H1 (cell line): ENCODE measurements around the gene FRRS1L. TPM values are rescaled to one million over a fixed set of nuclear protein-coding genes. Genes with fewer than 3 reads are reported as not detected.

ENCODE experiments used
- CTCF ChIA-PET: fragments of 300-600 bp; sonication (Branson Sonifier 250); formaldehyde crosslinking; loops from one replicate; lab custom pipeline; 2021; ENCODE audit not compliant: partially characterized antibody; lab: Charles Lee
- POLR2A ChIA-PET: fragments of 300-600 bp; sonication (Branson Sonifier 250); formaldehyde crosslinking; loops from one replicate; lab custom pipeline; 2021; ENCODE audit warnings: inconsistent platforms; ENCODE audit not compliant: partially characterized antibody; lab: Charles Lee
- DNase-seq, 2 experiments: peaks; one replicate each; pipeline versions ENCODE4 v3.0.0 to v3.0.0-alpha.2; 2010 to 2022; ENCODE audit warnings: low spot score in 2 of 2, low read depth in 1 of 2, mixed read lengths in 1 of 2
- FAIRE-seq: peaks from 2 replicates; lab custom pipeline; 2011; peaks lifted over from hg19 to GRCh38; lab: Jason Lieb, UNC
- H2AFZ ChIP-seq: 2 replicates; pipeline ENCODE4 v1.8.1; 2012; ENCODE audit warnings: low read length, inconsistent platforms
- H2AK5ac ChIP-seq: 2 replicates; pipeline ENCODE4 v1.6.1; 2013; ENCODE audit warnings: low read depth, low read length
- H2BK120ac ChIP-seq: replicated peaks from 2 replicates; pipeline ENCODE3; 2013; ENCODE audit warnings: low read depth, low read length, inconsistent platforms
- H2BK12ac ChIP-seq: 2 replicates; pipeline ENCODE4 v1.6.1; 2013; ENCODE audit warnings: low read depth, low read length
- H2BK15ac ChIP-seq: 2 replicates; pipeline ENCODE4 v1.6.1; 2013; ENCODE audit warnings: low read length
- H2BK20ac ChIP-seq: 2 replicates; pipeline ENCODE4 v1.6.1; 2013; ENCODE audit warnings: low read length
- H2BK5ac ChIP-seq: 2 replicates; pipeline ENCODE4 v1.6.1; 2013; ENCODE audit warnings: low read depth, low read length
- H3K14ac ChIP-seq: 2 replicates; pipeline ENCODE4 v1.6.1; 2013; ENCODE audit warnings: inconsistent platforms; ENCODE audit not compliant: insufficient read length
- H3K18ac ChIP-seq: 2 replicates; pipeline ENCODE4 v1.6.1; 2013; ENCODE audit warnings: low read length; ENCODE audit errors: extremely low read depth
- H3K23ac ChIP-seq: 2 replicates; pipeline ENCODE4 v1.6.1; 2013; ENCODE audit warnings: inconsistent platforms; ENCODE audit not compliant: insufficient read length
- H3K23me2 ChIP-seq: 2 replicates; pipeline ENCODE4 v1.6.1; 2013; ENCODE audit warnings: low read depth, low read length
- H3K27ac ChIP-seq: 2 replicates; pipeline ENCODE4 v1.6.1; 2011; ENCODE audit warnings: low read depth, low read length, inconsistent platforms
- H3K27me3 ChIP-seq, 4 experiments: replicated peaks in 1 of 4; 1 replicate in 1 of 4; 2 replicates in 3 of 4; pipeline versions ENCODE4 v1.6.1 to v1.8.1; 2011 to 2013; ENCODE audit warnings: low read length in 3 of 4, mild to moderate bottlenecking in 3 of 4, inconsistent platforms in 2 of 4, mixed read lengths in 2 of 4, moderate library complexity in 1 of 4; ENCODE audit not compliant: control insufficient read depth in 3 of 4, insufficient read depth in 3 of 4; ENCODE audit errors: extremely low read depth in 1 of 4
- H3K36me3 ChIP-seq, 4 experiments: 2 replicates each; pipeline versions ENCODE4 v1.6.1 to v1.8.1; 2011 to 2013; ENCODE audit warnings: mild to moderate bottlenecking in 4 of 4, low read length in 3 of 4, moderate library complexity in 2 of 4, control low read depth in 1 of 4, inconsistent platforms in 1 of 4; ENCODE audit not compliant: insufficient read depth in 4 of 4, control insufficient read depth in 2 of 4
- H3K4ac ChIP-seq: replicated peaks from 2 replicates; pipeline ENCODE3; 2013; ENCODE audit warnings: low read length, low read depth, mixed read lengths, inconsistent platforms; ENCODE audit not compliant: insufficient read length
- H3K4me1 ChIP-seq, 4 experiments: replicated peaks in 1 of 4; 1 replicate in 1 of 4; 2 replicates in 3 of 4; pipeline versions ENCODE4 v1.6.1 to v1.8.1; 2011 to 2013; ENCODE audit warnings: low read length in 3 of 4, inconsistent platforms in 2 of 4, mixed read lengths in 1 of 4; ENCODE audit not compliant: insufficient read depth in 4 of 4, control insufficient read depth in 3 of 4
- H3K4me2 ChIP-seq, 2 experiments: 2 replicates each; pipeline versions ENCODE4 v1.6.1 to v1.8.1; 2011 to 2013; ENCODE audit warnings: low read depth in 2 of 2, low read length in 2 of 2, control low read depth in 1 of 2, inconsistent platforms in 1 of 2, mild to moderate bottlenecking in 1 of 2; ENCODE audit not compliant: insufficient read depth in 1 of 2
- H3K4me3 ChIP-seq, 4 experiments: fragments of 200-600, 300-600 bp in 1 of 4; sonication (generic), shearing (Covaris generic), sonication (Bioruptor Twin) in 1 of 4; 2 replicates each; pipeline versions ENCODE4 v1.5.1 to v1.8.1; 2011 to 2016; ENCODE audit warnings: low read length in 4 of 4, low read depth in 3 of 4, control low read depth in 2 of 4, inconsistent platforms in 2 of 4, mild to moderate bottlenecking in 2 of 4, mixed read lengths in 1 of 4, moderate library complexity in 1 of 4; ENCODE audit not compliant: insufficient read depth in 2 of 4; ENCODE audit errors: extremely low read depth in 1 of 4
- H3K56ac ChIP-seq: replicated peaks from 2 replicates; pipeline ENCODE3; 2013; ENCODE audit warnings: low read depth, mild to moderate bottlenecking, mixed read lengths, low read length, inconsistent platforms; ENCODE audit not compliant: insufficient read length
- H3K79me1 ChIP-seq: 2 replicates; pipeline ENCODE4 v1.6.1; 2013; ENCODE audit warnings: low read depth, low read length, control low read depth
- H3K79me2 ChIP-seq, 2 experiments: 2 replicates each; pipeline versions ENCODE4 v1.6.1 to v1.8.1; 2012 to 2013; ENCODE audit warnings: low read length in 2 of 2, mild to moderate bottlenecking in 2 of 2, inconsistent platforms in 1 of 2; ENCODE audit not compliant: insufficient read depth in 2 of 2, control insufficient read depth in 1 of 2
- H3K9ac ChIP-seq, 4 experiments: replicated peaks in 1 of 4; 1 replicate in 1 of 4; 2 replicates in 3 of 4; pipeline versions ENCODE4 v1.6.1 to v1.8.1; 2011 to 2013; ENCODE audit warnings: low read depth in 3 of 4, low read length in 3 of 4, control low read depth in 2 of 4, mild to moderate bottlenecking in 2 of 4, moderate library complexity in 2 of 4, inconsistent platforms in 1 of 4; ENCODE audit errors: extremely low read depth in 1 of 4
- H3K9me3 ChIP-seq, 2 experiments: 2 replicates each; pipeline versions ENCODE4 v1.6.1 to v1.8.1; 2012 to 2013; ENCODE audit warnings: mild to moderate bottlenecking in 2 of 2, moderate library complexity in 2 of 2, control low read depth in 1 of 2, inconsistent platforms in 1 of 2, low read depth in 1 of 2, low read length in 1 of 2, mixed read lengths in 1 of 2; ENCODE audit not compliant: insufficient read depth in 2 of 2
- H4K20me1 ChIP-seq, 2 experiments: replicated peaks in 1 of 2; 2 replicates each; pipeline versions ENCODE3 to v1.8.1; 2011 to 2013; ENCODE audit warnings: inconsistent platforms in 2 of 2, low read length in 2 of 2, mild to moderate bottlenecking in 1 of 2; ENCODE audit not compliant: insufficient read depth in 2 of 2, control insufficient read depth in 1 of 2
- H4K5ac ChIP-seq: 2 replicates; pipeline ENCODE4 v1.6.1; 2013; ENCODE audit warnings: low read length, low read depth, mixed read lengths, inconsistent platforms; ENCODE audit not compliant: insufficient read length
- H4K8ac ChIP-seq: 2 replicates; pipeline ENCODE4 v1.8.0; 2013; ENCODE audit warnings: mild to moderate bottlenecking, moderate library complexity, low read length, inconsistent platforms; ENCODE audit not compliant: insufficient read depth; ENCODE audit errors: extremely low read depth
- H4K91ac ChIP-seq: replicated peaks from 2 replicates; pipeline ENCODE3; 2013; ENCODE audit warnings: low read length, mixed read lengths, inconsistent platforms; ENCODE audit not compliant: insufficient read length
- BRCA1 ChIP-seq: IDR thresholded peaks from 2 replicates; pipeline ENCODE4 v1.6.1; 2012; ENCODE audit warnings: low read depth, low read length, improper control_type of control experiment
- CBX5 ChIP-seq: fragments of 300-800, 300-1000 bp; sonication (generic); IDR thresholded peaks from 2 replicates; pipeline ENCODE4 v1.7.1; 2016; ENCODE audit warnings: antibody characterized with exemption, low read length, low read depth
- CBX8 ChIP-seq: fragments of 300-800, 300-1000 bp; sonication (generic); IDR thresholded peaks from 2 replicates; pipeline ENCODE4 v1.7.1; 2016; ENCODE audit warnings: low read depth, low read length, borderline replicate concordance
- POLR2A ChIP-seq, 2 experiments: IDR thresholded peaks; 1 replicate in 1 of 2; 2 replicates in 1 of 2; pipeline ENCODE4 v1.6.1; 2011; ENCODE audit warnings: low read depth in 2 of 2, low read length in 2 of 2, mild to moderate bottlenecking in 2 of 2; ENCODE audit errors: control extremely low read depth in 1 of 2
- POLR2AphosphoS5 ChIP-seq: IDR thresholded peaks from 2 replicates; pipeline ENCODE4 v1.6.1; 2011; ENCODE audit warnings: low read depth, low read length
- SIRT6 ChIP-seq: IDR thresholded peaks from one replicate; pipeline ENCODE4 v1.7.1; 2012; ENCODE audit warnings: low read length, inconsistent platforms
- SP1 ChIP-seq: IDR thresholded peaks from 2 replicates; pipeline ENCODE4 v1.6.1; 2011; ENCODE audit warnings: low read depth, low read length
- WGBS, 2 experiments: shearing (Covaris generic) in 1 of 2; methylation state at CpG; one replicate each; pipeline versions ENCODE4 v1.1.6 to v1.1.7; 2013 to 2015; ENCODE audit warnings: low lambda C conversion rate in 2 of 2, mixed read lengths in 2 of 2, inconsistent platforms in 1 of 2, low coverage in 1 of 2, missing lambda C conversion rate in 1 of 2; ENCODE audit not compliant: insufficient replicate concordance in 2 of 2, insufficient coverage in 1 of 2, insufficient read length in 1 of 2; ENCODE audit errors: extremely low coverage in 1 of 2, missing lambda C conversion rate in 1 of 2; 5-methylcytosine and 5-hydroxymethylcytosine counted together
- polyA plus RNA-seq, 7 experiments: library from polyadenylated mRNA; depleted of rRNA in 3 of 7; stranded (reverse) in 5 of 7; unstranded in 2 of 7; fragments of >200 nt in 5 of 7; fragments of 200-250 nt in 2 of 7; gene quantifications; 1 replicate in 5 of 7; 2 replicates in 1 of 7; 4 replicates in 1 of 7; pipeline versions ENCODE4 v1.2.1 to v1.2.3, GENCODE V29; 2011 to 2013; ENCODE audit warnings: missing spikeins in 2 of 7, mixed read lengths in 2 of 7
- total RNA-seq: library from RNA; stranded (reverse); fragmentation: NEBNext Ultra II Directional; extraction: Animal tissue kit (Norgen Biotek cat#: 25700); gene quantifications from 2 replicates; pipeline ENCODE4 v1.2.1, GENCODE V29; 2021
- TF ChIP-seq, protein P1 (sequence below): IDR thresholded peaks from 2 replicates; pipeline ENCODE4 v1.6.1; 2011; ENCODE audit warnings: low read length, improper control_type of control experiment

FRRS1L gene
- total and polyA plus RNA-seq, 2 of the 8 experiments (the other 6 are each of a cell fraction or from before 2014, with no cell fraction given) = 1.0 to 2.2 TPM

- H3K9ac ChIP-seq = no peak overlapping the region
- H3K4me3 ChIP-seq = no peak overlapping the region
- no peak overlapping the region for H3K4ac ChIP-seq
- H2AFZ ChIP-seq = no peak overlapping the region
- H3K14ac ChIP-seq = no peak overlapping the region
- peaks cover 3% of the 10 kb centered on the region for H3K79me1 ChIP-seq
- no peak overlapping the region for H3K4me2 ChIP-seq
- no peak overlapping the region for H2AK5ac ChIP-seq
- FAIRE-seq = no peak
- TF ChIP-seq SP1 (no peak), BRCA1 (no peak), POLR2AphosphoS5 (no peak), SIRT6 (no peak), CBX5 (no peak), POLR2A (IDR thresholded peaks at IDR 0.05; ENCODE audit: control extremely low read depth in 1 of 2, low read depth in 2 of 2, low read length in 2 of 2) (no peak), CBX8 (no peak)
- TF ChIP-seq, protein P1, sequence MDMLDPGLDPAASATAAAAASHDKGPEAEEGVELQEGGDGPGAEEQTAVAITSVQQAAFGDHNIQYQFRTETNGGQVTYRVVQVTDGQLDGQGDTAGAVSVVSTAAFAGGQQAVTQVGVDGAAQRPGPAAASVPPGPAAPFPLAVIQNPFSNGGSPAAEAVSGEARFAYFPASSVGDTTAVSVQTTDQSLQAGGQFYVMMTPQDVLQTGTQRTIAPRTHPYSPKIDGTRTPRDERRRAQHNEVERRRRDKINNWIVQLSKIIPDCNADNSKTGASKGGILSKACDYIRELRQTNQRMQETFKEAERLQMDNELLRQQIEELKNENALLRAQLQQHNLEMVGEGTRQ = no peak
- peaks cover 9 to 59% (median 26%) of the 10 kb centered on the region in 4 experiments for H3K36me3 ChIP-seq
- H4K20me1 ChIP-seq = peaks cover 0 to 2% of the 10 kb centered on the region in 2 experiments
- H3K56ac ChIP-seq = no peak overlapping the region
- no peak overlapping the region for H3K27ac ChIP-seq
- no peaks in the 10 kb centered on the region for H3K4me1 ChIP-seq
- H4K8ac ChIP-seq = no peak overlapping the region
- H3K27me3 ChIP-seq = no peaks in the 10 kb centered on the region
- ChIA-PET POLR2A (interaction anchor here (1.0 to 1.9 kb wide), 2 partner anchors 9 to 15 kb away, joined by 3 to 7 read pairs; no protein-coding TSS in a partner anchor), CTCF (no interaction called here)
- H3K79me2 ChIP-seq = no peaks in the 10 kb centered on the region
- H4K5ac ChIP-seq = no peak overlapping the region
- H3K23me2 ChIP-seq = no peaks in the 10 kb centered on the region
- H2BK5ac ChIP-seq = no peak overlapping the region
- no peaks in the 10 kb centered on the region for H3K9me3 ChIP-seq
- H2BK15ac ChIP-seq = no peak overlapping the region
- no peak for DNase-seq
- no peak overlapping the region for H4K91ac ChIP-seq
- H3K23ac ChIP-seq = no peak overlapping the region
- H3K18ac ChIP-seq = no peak overlapping the region
- H2BK20ac ChIP-seq = no peak overlapping the region
- no peak overlapping the region for H2BK12ac ChIP-seq
- no peak overlapping the region for H2BK120ac ChIP-seq
- WGBS, 2 experiments = 93% methylated on average over 7 of the region's 7 CpGs; no CpG with 5 or more reads in 1 of the 2 experiments
These were observed 83.9 kb downstream of the FRRS1L start for GRCh38 chr9:109083141-109083540.
